Panc1 (cell line): ENCODE measurements around the gene COL4A2. TPM values are rescaled to one million over a fixed set of nuclear protein-coding genes. Genes with fewer than 3 reads are reported as not detected.

Experiments used
- ATAC-seq: fragments of 200-7000 bp; cut with Tn5 transposase; 2 replicates; pipeline ENCODE4 v1.9.1; 2020; ENCODE audit warnings: mild to moderate bottlenecking, moderate library complexity
- BruUV-seq: library from RNA; stranded (reverse); fragments of 400-500 nt; replicated peaks from 2 replicates; lab custom pipeline; 2021; lab: Mats Ljungman, UMichigan
- CTCF ChIA-PET: fragments of 300-600 bp; sonication (Branson Sonifier 250); formaldehyde crosslinking; loops from one replicate; lab custom pipeline; 2022; ENCODE audit warnings: antibody characterized with exemption; lab: Charles Lee
- POLR2A ChIA-PET: fragments of 300-600 bp; sonication (Branson Sonifier 250); formaldehyde crosslinking; loops from one replicate; lab custom pipeline; 2022; ENCODE audit warnings: antibody characterized with exemption; lab: Charles Lee
- DNase-seq: peaks from one replicate; pipeline ENCODE4 v3.0.0-alpha.2; 2010; ENCODE audit warnings: low read depth, low spot score
- H3K27ac ChIP-seq: 2 replicates; pipeline ENCODE4 v1.5.1; 2011; ENCODE audit warnings: mild to moderate bottlenecking, low read length, inconsistent platforms
- H3K27me3 ChIP-seq: fragments of 200-500 bp; sonication (Bioruptor generic); 2 replicates; pipeline ENCODE4 v1.6.0; 2014; ENCODE audit warnings: low read length, inconsistent platforms; ENCODE audit not compliant: control insufficient read depth, insufficient read depth
- H3K36me3 ChIP-seq: fragments of 200-500 bp; sonication (Bioruptor generic); 2 replicates; pipeline ENCODE4 v1.5.1; 2014; ENCODE audit warnings: inconsistent platforms, mild to moderate bottlenecking, low read length, moderate library complexity; ENCODE audit not compliant: control insufficient read depth, insufficient read depth
- H3K4me1 ChIP-seq: 2 replicates; pipeline ENCODE4 v1.5.1; 2011; ENCODE audit warnings: inconsistent platforms, mild to moderate bottlenecking, low read length, moderate library complexity; ENCODE audit not compliant: control insufficient read depth, insufficient read depth
- H3K4me3 ChIP-seq, 2 experiments: 2 replicates each; pipeline ENCODE4 v1.5.1; 2011 to 2012; ENCODE audit warnings: low read depth in 2 of 2, low read length in 2 of 2, mild to moderate bottlenecking in 2 of 2, inconsistent platforms in 1 of 2, moderate library complexity in 1 of 2
- H3K9me3 ChIP-seq: fragments of 200-500 bp; sonication (Bioruptor generic); 2 replicates; pipeline ENCODE4 v1.5.1; 2014; ENCODE audit warnings: low read depth, mild to moderate bottlenecking, inconsistent platforms, low read length, moderate library complexity; ENCODE audit not compliant: control insufficient read depth, insufficient read depth
- CTCF ChIP-seq: fragments of 450-650 bp; IDR thresholded peaks from 2 replicates; pipeline ENCODE4 v1.5.1; 2017; ENCODE audit warnings: mild to moderate bottlenecking
- POLR2AphosphoS5 ChIP-seq: IDR thresholded peaks from 2 replicates; pipeline ENCODE4 v1.6.1; 2012; ENCODE audit warnings: mild to moderate bottlenecking, low read depth, low read length, moderate library complexity
- REST ChIP-seq, 2 experiments: IDR thresholded peaks; 2 replicates each; pipeline ENCODE4 v1.6.1; 2011 to 2012; ENCODE audit warnings: low read depth in 2 of 2, control low read depth in 1 of 2, low read length in 1 of 2, mild to moderate bottlenecking in 1 of 2, moderate library complexity in 1 of 2; ENCODE audit not compliant: insufficient read depth in 1 of 2
- SIN3A ChIP-seq: IDR thresholded peaks from 2 replicates; pipeline ENCODE4 v1.6.1; 2012; ENCODE audit warnings: low read depth, mild to moderate bottlenecking, low read length, moderate library complexity, borderline replicate concordance; ENCODE audit not compliant: insufficient read depth
- TCF7L2 ChIP-seq: IDR thresholded peaks from 2 replicates; pipeline ENCODE4 v1.6.1; 2011; ENCODE audit warnings: mild to moderate bottlenecking, low read depth, low read length, inconsistent platforms
- in situ Hi-C: cut with HindIII; loops from 2 replicates; pipeline ENCODE4 v1.10.0; 2016; ENCODE audit warnings: low sequenced_read_pairs, low pct_unique_long_range_greater_than_20kb
- intact Hi-C: fragments of 100-400 bp; cut with micrococcal nuclease; formaldehyde crosslinking; loops from one replicate; pipeline ENCODE4 v1.10.0; 2022; ENCODE audit not compliant: unreplicated experiment
- total RNA-seq: library from RNA; stranded (reverse); gene quantifications from one replicate; pipeline ENCODE4 v1.2.1, GENCODE V29; 2021; ENCODE audit not compliant: unreplicated experiment

The COL4A2 gene
- total RNA-seq, 1 experiment from 2014 or later, result 3.0 TPM

DNA sequence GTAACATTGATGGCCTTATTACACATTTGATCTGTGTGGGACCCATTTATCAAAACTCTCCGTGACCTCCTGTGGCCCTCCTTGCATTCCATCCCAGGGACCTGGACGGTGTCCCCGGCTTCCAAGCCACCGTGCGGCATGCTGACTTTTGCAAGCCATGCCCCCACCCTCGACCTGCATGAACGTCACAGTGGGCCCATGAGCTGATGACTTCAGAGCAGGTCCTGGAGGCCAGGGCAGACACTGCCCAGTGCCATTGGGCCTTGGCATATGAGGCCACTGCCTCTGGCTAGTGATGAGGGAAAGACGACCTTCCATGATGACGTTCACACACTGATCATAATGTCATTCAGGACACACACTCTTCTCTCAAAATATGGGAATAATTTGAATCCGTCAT, 191.7 kb downstream of the COL4A2 start:
- no peak for ATAC-seq
- no TSS peak for BruUV-seq
- H3K36me3 ChIP-seq, result no peaks in the 10 kb centered on the region
- H3K27ac ChIP-seq, result no peak overlapping the region
- TF ChIP-seq TCF7L2, result no peak
- TF ChIP-seq POLR2AphosphoS5, result no peak
- no peak for TF ChIP-seq CTCF
- TF ChIP-seq REST (IDR thresholded peaks at IDR 0.05; ENCODE audit: insufficient read depth in 1 of 2, low read depth in 2 of 2, low read length in 1 of 2), result no peak
- TF ChIP-seq SIN3A, result no peak
- DNase-seq, result no peak
- H3K4me1 ChIP-seq, result no peaks in the 10 kb centered on the region
- no peak overlapping the region for H3K4me3 ChIP-seq
- CTCF ChIA-PET, result no interaction called here
- intact Hi-C loops (no loop called here), in situ Hi-C loops (no loop called here)
- H3K27me3 ChIP-seq, result no peaks in the 10 kb centered on the region
- POLR2A ChIA-PET, result no interaction called here
- no peaks in the 10 kb centered on the region for H3K9me3 ChIP-seq

DNA sequence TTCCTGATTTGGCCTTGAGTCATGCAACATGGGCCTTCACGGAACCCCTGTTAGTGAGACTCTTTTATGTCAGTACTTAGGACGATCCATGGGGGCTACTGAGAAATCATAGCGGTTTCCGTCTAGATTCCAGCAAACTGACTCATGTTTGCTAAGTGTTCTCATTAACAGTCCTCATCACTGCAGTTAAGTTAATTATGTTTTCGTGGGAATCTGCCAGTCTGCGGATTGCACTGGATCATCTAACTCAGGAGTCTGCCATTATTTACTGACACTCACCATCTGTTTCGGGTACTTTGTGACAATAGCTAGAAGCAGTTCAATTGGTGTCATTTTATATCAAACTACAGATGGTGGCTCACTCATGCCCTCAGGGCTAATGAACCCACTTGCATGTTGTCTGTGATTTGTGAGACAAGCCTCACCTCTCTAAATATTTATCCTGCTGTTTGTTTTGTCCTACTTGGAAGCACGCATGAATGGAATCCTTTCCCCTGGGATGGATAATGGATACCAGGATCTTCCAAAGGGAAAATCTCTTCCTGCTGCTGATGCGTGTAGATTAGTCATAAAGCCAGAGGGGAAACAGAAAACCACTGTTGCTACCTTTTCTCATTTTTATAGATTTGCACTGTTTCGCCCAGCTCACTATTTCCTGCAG, 192.7 kb downstream of the COL4A2 start:
- DNase-seq (no peak), ATAC-seq (no peak)
- BruUV-seq, result no TSS peak
- no peaks in the 10 kb centered on the region for H3K27me3 ChIP-seq
- H3K36me3 ChIP-seq, result no peaks in the 10 kb centered on the region
- POLR2A ChIA-PET, result no interaction called here
- in situ Hi-C loops (no loop called here), intact Hi-C loops (no loop called here)
- TF ChIP-seq SIN3A, result no peak
- TF ChIP-seq TCF7L2, result no peak
- TF ChIP-seq POLR2AphosphoS5, result no peak
- no peak for TF ChIP-seq REST (IDR thresholded peaks at IDR 0.05; ENCODE audit: insufficient read depth in 1 of 2, low read depth in 2 of 2, low read length in 1 of 2)
- no peak for TF ChIP-seq CTCF
- H3K9me3 ChIP-seq, result no peaks in the 10 kb centered on the region
- CTCF ChIA-PET, result no interaction called here
- no peak overlapping the region for H3K27ac ChIP-seq
- no peaks in the 10 kb centered on the region for H3K4me1 ChIP-seq
- H3K4me3 ChIP-seq, result no peak overlapping the region
